ENCODE results near the gene TPX2.
A peak's percentile ranks its signal among the peaks of the same experiment; 100 is the strongest.
"Not testable (repeated sequence)": the region's sequence is repeated elsewhere in the genome, so short reads cannot be mapped to it uniquely, and the experiment has no call there.

Gene TPX2

GRCh38 chr20:31721408-31722256 lies 17.5 kb upstream of the TPX2 start:
- Mint-ChIP-seq H3K27ac (peak overlapping the region; percentile 95), H3K4me1 (ENCODE audit: low read depth) (peaks cover 41% of the 10 kb centered on the region), H3K27me3 (ENCODE audit: low read depth) (no peaks in the 10 kb centered on the region), H3K4me3 (peak overlapping the region; percentile 94), H3K36me3 (ENCODE audit: low read depth) (peaks cover 53% of the 10 kb centered on the region), H3K9me3 (no peaks in the 10 kb centered on the region)
- peak; percentile 34 for DNase-seq (ENCODE audit: low spot score)

- H3K4me1 Mint-ChIP-seq (ENCODE audit: low read depth): peaks cover 32% of the 10 kb centered on the region
- no peaks in the 10 kb centered on the region for H3K27me3 Mint-ChIP-seq (ENCODE audit: low read depth)
- DNase-seq (ENCODE audit: low spot score): peak; percentile 77
- H3K4me3 Mint-ChIP-seq: peak within 1 kb of the TSS; percentile 94
- peak within 1 kb of the TSS; percentile 95 for H3K27ac Mint-ChIP-seq
- H3K36me3 Mint-ChIP-seq (ENCODE audit: low read depth): peaks cover 46% of the 10 kb centered on the region
- H3K9me3 Mint-ChIP-seq: no peaks in the 10 kb centered on the region
These were observed 16.6 kb upstream of the TPX2 start, which contains the start of gene BCL2L1 for GRCh38 chr20:31722257-31723068. TSS of gene BCL2L1 (minus strand) at chr20:31722868. CDS start at chr20:31722218, 650 bp downstream.

GRCh38 chr20:31723069-31723318 lies 16.1 kb upstream of the TPX2 start:
- Mint-ChIP-seq H3K9me3 (no peaks in the 10 kb centered on the region), H3K4me3 (peak overlapping the region; percentile 94), H3K4me1 (ENCODE audit: low read depth) (peaks cover 27% of the 10 kb centered on the region), H3K27ac (peak overlapping the region; percentile 95), H3K27me3 (ENCODE audit: low read depth) (no peaks in the 10 kb centered on the region), H3K36me3 (ENCODE audit: low read depth) (peaks cover 41% of the 10 kb centered on the region)
- no peak for DNase-seq (ENCODE audit: low spot score)

- Mint-ChIP-seq H3K27ac (peak overlapping the region; percentile 95), H3K36me3 (ENCODE audit: low read depth) (peaks cover 40% of the 10 kb centered on the region), H3K4me3 (peak overlapping the region; percentile 94), H3K9me3 (no peaks in the 10 kb centered on the region), H3K4me1 (ENCODE audit: low read depth) (peaks cover 26% of the 10 kb centered on the region), H3K27me3 (ENCODE audit: low read depth) (no peaks in the 10 kb centered on the region)
- peak; percentile 98 for DNase-seq (ENCODE audit: low spot score)
These were observed 15.6 kb upstream of the TPX2 start for GRCh38 chr20:31723319-31724078.

GRCh38 chr20:31731321-31731717 lies 7.8 kb upstream of the TPX2 start:
- peaks cover 5% of the 10 kb centered on the region for H3K27me3 Mint-ChIP-seq (ENCODE audit: low read depth)
- H3K4me1 Mint-ChIP-seq (ENCODE audit: low read depth): peaks cover 2% of the 10 kb centered on the region
- H3K27ac Mint-ChIP-seq: no peak overlapping the region
- no peaks in the 10 kb centered on the region for H3K36me3 Mint-ChIP-seq (ENCODE audit: low read depth)
- no peaks in the 10 kb centered on the region for H3K9me3 Mint-ChIP-seq
- DNase-seq (ENCODE audit: low spot score): no peak
- no peak overlapping the region for H3K4me3 Mint-ChIP-seq

GRCh38 chr20:31739550-31739977 lies 474 bp downstream of the TPX2 start:
- peaks cover 14% of the 10 kb centered on the region for H3K36me3 Mint-ChIP-seq (ENCODE audit: low read depth)
- no peak overlapping the region for H3K27ac Mint-ChIP-seq
- peaks cover 5% of the 10 kb centered on the region for H3K4me1 Mint-ChIP-seq (ENCODE audit: low read depth)
- no peak overlapping the region for H3K4me3 Mint-ChIP-seq
- no peaks in the 10 kb centered on the region for H3K27me3 Mint-ChIP-seq (ENCODE audit: low read depth)
- no peak for DNase-seq (ENCODE audit: low spot score)
- H3K9me3 Mint-ChIP-seq: no peaks in the 10 kb centered on the region

GRCh38 chr20:31740208-31740607 lies 1.1 kb downstream of the TPX2 start:
- Mint-ChIP-seq H3K27ac (no peak overlapping the region), H3K4me1 (ENCODE audit: low read depth) (peaks cover 3% of the 10 kb centered on the region), H3K4me3 (no peak overlapping the region), H3K9me3 (no peaks in the 10 kb centered on the region), H3K27me3 (ENCODE audit: low read depth) (no peaks in the 10 kb centered on the region), H3K36me3 (ENCODE audit: low read depth) (peaks cover 17% of the 10 kb centered on the region)
- peak; percentile 37 for DNase-seq (ENCODE audit: low spot score)

- no peak for DNase-seq (ENCODE audit: low spot score)
- Mint-ChIP-seq H3K36me3 (ENCODE audit: low read depth) (peaks cover 21% of the 10 kb centered on the region), H3K27ac (no peak overlapping the region)
These were observed 1.7 kb downstream of the TPX2 start for GRCh38 chr20:31740656-31741323.

GRCh38 chr20:31746068-31746878 lies 7.2 kb downstream of the TPX2 start:
- H3K4me3 Mint-ChIP-seq: no peak overlapping the region
- H3K27ac Mint-ChIP-seq: peak overlapping the region; percentile 69

More at GRCh38 chr20:31740656-31741323, 1.7 kb downstream of the TPX2 start:
- Mint-ChIP-seq H3K4me1 (ENCODE audit: low read depth) (peaks cover 5% of the 10 kb centered on the region), H3K9me3 (no peaks in the 10 kb centered on the region), H3K4me3 (no peak overlapping the region), H3K27me3 (ENCODE audit: low read depth) (no peaks in the 10 kb centered on the region)

GRCh38 chr20:31747028-31747427 lies 7.9 kb downstream of the TPX2 start:
- Mint-ChIP-seq H3K36me3 (ENCODE audit: low read depth) (peaks cover 46% of the 10 kb centered on the region), H3K4me1 (ENCODE audit: low read depth) (peaks cover 18% of the 10 kb centered on the region)
- DNase-seq (ENCODE audit: low spot score); H3K27ac Mint-ChIP-seq; H3K4me3 Mint-ChIP-seq; H3K27me3 Mint-ChIP-seq (ENCODE audit: low read depth); H3K9me3 Mint-ChIP-seq: not testable (repeated sequence)

More at GRCh38 chr20:31746068-31746878, 7.2 kb downstream of the TPX2 start:
- no peak for DNase-seq (ENCODE audit: low spot score)
- H3K4me1 Mint-ChIP-seq (ENCODE audit: low read depth): peaks cover 21% of the 10 kb centered on the region
- H3K27me3 Mint-ChIP-seq (ENCODE audit: low read depth): no peaks in the 10 kb centered on the region
- H3K36me3 Mint-ChIP-seq (ENCODE audit: low read depth): peaks cover 44% of the 10 kb centered on the region
- H3K9me3 Mint-ChIP-seq: no peaks in the 10 kb centered on the region

- H3K36me3 Mint-ChIP-seq (ENCODE audit: low read depth): peaks cover 44% of the 10 kb centered on the region
- H3K4me1 Mint-ChIP-seq (ENCODE audit: low read depth): peaks cover 18% of the 10 kb centered on the region
- H3K9me3 Mint-ChIP-seq: no peaks in the 10 kb centered on the region
- no peak for DNase-seq (ENCODE audit: low spot score)
- H3K27me3 Mint-ChIP-seq (ENCODE audit: low read depth): no peaks in the 10 kb centered on the region
- H3K27ac Mint-ChIP-seq: no peak overlapping the region
- no peak overlapping the region for H3K4me3 Mint-ChIP-seq
These were observed 8.6 kb downstream of the TPX2 start for GRCh38 chr20:31747640-31748039.

GRCh38 chr20:31749223-31749622 lies 10.1 kb downstream of the TPX2 start:
- Mint-ChIP-seq H3K27me3 (ENCODE audit: low read depth) (no peaks in the 10 kb centered on the region), H3K4me1 (ENCODE audit: low read depth) (peaks cover 22% of the 10 kb centered on the region), H3K36me3 (ENCODE audit: low read depth) (peaks cover 52% of the 10 kb centered on the region), H3K4me3 (no peak overlapping the region), H3K9me3 (no peaks in the 10 kb centered on the region), H3K27ac (no peak overlapping the region)
- DNase-seq (ENCODE audit: low spot score): no peak

- no peak overlapping the region for H3K4me3 Mint-ChIP-seq
- no peaks in the 10 kb centered on the region for H3K27me3 Mint-ChIP-seq (ENCODE audit: low read depth)
- H3K27ac Mint-ChIP-seq: no peak overlapping the region
- DNase-seq (ENCODE audit: low spot score): no peak
- peaks cover 49% of the 10 kb centered on the region for H3K36me3 Mint-ChIP-seq (ENCODE audit: low read depth)
- no peaks in the 10 kb centered on the region for H3K9me3 Mint-ChIP-seq
- peaks cover 18% of the 10 kb centered on the region for H3K4me1 Mint-ChIP-seq (ENCODE audit: low read depth)
These were observed 12.0 kb downstream of the TPX2 start for GRCh38 chr20:31751126-31751525.

Data from T-helper 2 cell treated with Interferon-gamma antibody and Interleukin-4, amounts not matched to agents 5 μg/mL and 100 μg/mL, for 36 hours (primary cell).